KMS-11 (cell line): ENCODE measurements around the gene TIMM8A.

Experiments
- H2AFZ ChIP-seq: fragments of 200-600 bp; sonication (generic); 2 replicates; pipeline ENCODE4 v1.6.1; 2016; ENCODE audit warnings: antibody characterized with exemption, mixed run types, low read depth
- H3K27ac ChIP-seq: fragments of 200-600 bp; sonication (generic); 2 replicates; pipeline ENCODE4 v1.6.1; 2016; ENCODE audit warnings: mild to moderate bottlenecking, mixed run types
- H3K27me3 ChIP-seq: fragments of 200-600 bp; sonication (generic); 2 replicates; pipeline ENCODE4 v1.6.1; 2017; ENCODE audit warnings: mild to moderate bottlenecking, low read depth, mixed run types, moderate library complexity; ENCODE audit not compliant: insufficient read depth
- H3K36me3 ChIP-seq: fragments of 200-600 bp; sonication (generic); 2 replicates; pipeline ENCODE4 v1.6.1; 2017; ENCODE audit warnings: mild to moderate bottlenecking, mixed run types; ENCODE audit not compliant: insufficient read depth
- H3K4me1 ChIP-seq: fragments of 200-600 bp; sonication (generic); 2 replicates; pipeline ENCODE4 v1.6.1; 2016; ENCODE audit warnings: mild to moderate bottlenecking, low read depth, mixed run types; ENCODE audit not compliant: poor library complexity, severe bottlenecking
- H3K4me2 ChIP-seq: fragments of 200-600 bp; sonication (generic); 2 replicates; pipeline ENCODE4 v1.7.0; 2016; ENCODE audit warnings: mild to moderate bottlenecking, mixed run types
- H3K4me3 ChIP-seq: fragments of 200-600 bp; sonication (generic); IDR thresholded peaks from 2 replicates; pipeline ENCODE4 v1.6.1; 2017; ENCODE audit warnings: low read depth, low read length, mixed read lengths; ENCODE audit not compliant: insufficient read depth
- H3K79me2 ChIP-seq: fragments of 200-600 bp; sonication (generic); 2 replicates; pipeline ENCODE4 v1.6.1; 2016; ENCODE audit warnings: low read depth, mixed run types; ENCODE audit not compliant: insufficient read depth
- H3K9ac ChIP-seq: fragments of 200-600 bp; sonication (generic); 2 replicates; pipeline ENCODE4 v1.6.1; 2016; ENCODE audit warnings: mild to moderate bottlenecking, mixed run types
- H4K20me1 ChIP-seq: fragments of 200-600 bp; sonication (generic); 2 replicates; pipeline ENCODE4 v1.6.1; 2016; ENCODE audit warnings: mild to moderate bottlenecking, mixed run types; ENCODE audit not compliant: insufficient read depth
- TF ChIP-seq, protein P1 (sequence below): fragments of 200-600 bp; sonication (generic); conservative IDR thresholded peaks from 2 replicates; pipeline ENCODE4 v1.6.1; 2017; ENCODE audit warnings: low read depth, mild to moderate bottlenecking, antibody characterized with exemption, low read length, moderate library complexity, mixed read lengths

TIMM8A gene

DNA sequence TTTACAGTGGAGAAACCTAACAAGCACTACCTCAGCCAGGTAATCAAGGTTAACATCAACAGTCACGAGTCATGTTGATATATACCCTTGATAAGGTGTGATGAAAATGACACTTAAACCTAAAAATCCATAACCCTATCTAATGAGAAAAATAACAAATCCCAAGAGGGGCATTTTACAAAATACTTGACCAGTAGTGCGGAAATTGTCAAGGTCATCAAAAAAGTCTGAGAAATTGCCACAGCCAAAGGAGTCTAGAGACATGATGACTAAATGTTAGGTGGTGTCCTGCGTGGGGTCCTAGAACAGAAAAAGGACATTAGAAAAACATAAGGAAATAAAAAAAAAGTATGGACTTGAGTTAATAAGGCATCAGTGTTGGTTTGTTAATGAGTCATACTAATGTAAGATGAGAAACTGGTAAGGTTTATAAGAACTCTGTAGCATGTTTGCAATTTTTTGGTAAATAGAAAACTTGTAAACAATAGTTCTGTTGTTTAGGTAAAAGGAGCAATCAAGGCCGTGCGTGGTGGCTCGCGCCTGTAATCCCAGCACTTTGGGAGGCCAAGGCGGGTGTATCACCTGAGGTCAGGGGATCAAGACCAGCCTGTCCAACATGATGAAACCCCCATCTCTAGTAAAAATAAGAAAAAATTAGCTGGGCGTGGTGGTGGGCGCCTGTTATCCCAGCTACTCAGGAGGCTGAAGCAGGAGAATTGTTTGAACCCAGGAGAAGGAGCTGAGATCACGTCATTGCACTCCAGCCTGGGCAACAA is 45.2 kb upstream of the TIMM8A start:
- Histone ChIP-seq H3K9ac (no peak overlapping the region), H3K4me2 (no peak overlapping the region), H3K4me3 (no peak overlapping the region), H3K36me3 (peaks cover 11% of the 10 kb centered on the region; the same call in 1 of the 2 replicates), H3K4me1 (peaks cover 11% of the 10 kb centered on the region), H3K79me2 (peaks cover 27% of the 10 kb centered on the region), H4K20me1 (no peaks in the 10 kb centered on the region), H3K27me3 (no peaks in the 10 kb centered on the region), H2AFZ (no peak overlapping the region), H3K27ac (no peak overlapping the region)
- TF ChIP-seq, protein P1, sequence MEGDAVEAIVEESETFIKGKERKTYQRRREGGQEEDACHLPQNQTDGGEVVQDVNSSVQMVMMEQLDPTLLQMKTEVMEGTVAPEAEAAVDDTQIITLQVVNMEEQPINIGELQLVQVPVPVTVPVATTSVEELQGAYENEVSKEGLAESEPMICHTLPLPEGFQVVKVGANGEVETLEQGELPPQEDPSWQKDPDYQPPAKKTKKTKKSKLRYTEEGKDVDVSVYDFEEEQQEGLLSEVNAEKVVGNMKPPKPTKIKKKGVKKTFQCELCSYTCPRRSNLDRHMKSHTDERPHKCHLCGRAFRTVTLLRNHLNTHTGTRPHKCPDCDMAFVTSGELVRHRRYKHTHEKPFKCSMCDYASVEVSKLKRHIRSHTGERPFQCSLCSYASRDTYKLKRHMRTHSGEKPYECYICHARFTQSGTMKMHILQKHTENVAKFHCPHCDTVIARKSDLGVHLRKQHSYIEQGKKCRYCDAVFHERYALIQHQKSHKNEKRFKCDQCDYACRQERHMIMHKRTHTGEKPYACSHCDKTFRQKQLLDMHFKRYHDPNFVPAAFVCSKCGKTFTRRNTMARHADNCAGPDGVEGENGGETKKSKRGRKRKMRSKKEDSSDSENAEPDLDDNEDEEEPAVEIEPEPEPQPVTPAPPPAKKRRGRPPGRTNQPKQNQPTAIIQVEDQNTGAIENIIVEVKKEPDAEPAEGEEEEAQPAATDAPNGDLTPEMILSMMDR = no peak

DNA sequence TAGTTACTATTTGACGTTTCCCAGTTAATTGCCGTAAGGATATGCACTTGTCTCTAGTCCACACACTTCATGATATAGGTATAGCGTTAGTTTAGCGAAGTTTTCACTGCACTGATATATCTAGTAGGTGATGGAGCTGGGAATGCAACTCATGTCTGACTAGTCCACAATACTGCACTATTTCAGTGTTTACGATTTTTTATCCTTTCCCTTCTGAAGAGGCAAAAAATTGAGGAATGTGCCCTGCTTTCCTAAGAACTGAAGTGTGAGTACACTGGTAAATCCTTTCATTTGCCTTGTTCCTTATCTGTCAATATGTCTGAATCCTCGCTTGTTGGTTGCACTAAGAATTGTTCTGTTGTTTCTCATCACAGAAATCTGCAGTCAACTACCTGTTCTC is 43.3 kb upstream of the TIMM8A start:
- Histone ChIP-seq H3K4me1 (peaks cover 11% of the 10 kb centered on the region), H3K27me3 (no peaks in the 10 kb centered on the region), H3K9ac (peak overlapping the region; percentile 98), H3K79me2 (peaks cover 27% of the 10 kb centered on the region), H3K4me3 (no peak overlapping the region), H3K36me3 (peaks cover 11% of the 10 kb centered on the region; the same call in 1 of the 2 replicates), H3K27ac (peak overlapping the region; percentile 91), H4K20me1 (no peaks in the 10 kb centered on the region), H2AFZ (no peak overlapping the region), H3K4me2 (peak overlapping the region; percentile 68)
- TF ChIP-seq, protein P1 = no peak

DNA sequence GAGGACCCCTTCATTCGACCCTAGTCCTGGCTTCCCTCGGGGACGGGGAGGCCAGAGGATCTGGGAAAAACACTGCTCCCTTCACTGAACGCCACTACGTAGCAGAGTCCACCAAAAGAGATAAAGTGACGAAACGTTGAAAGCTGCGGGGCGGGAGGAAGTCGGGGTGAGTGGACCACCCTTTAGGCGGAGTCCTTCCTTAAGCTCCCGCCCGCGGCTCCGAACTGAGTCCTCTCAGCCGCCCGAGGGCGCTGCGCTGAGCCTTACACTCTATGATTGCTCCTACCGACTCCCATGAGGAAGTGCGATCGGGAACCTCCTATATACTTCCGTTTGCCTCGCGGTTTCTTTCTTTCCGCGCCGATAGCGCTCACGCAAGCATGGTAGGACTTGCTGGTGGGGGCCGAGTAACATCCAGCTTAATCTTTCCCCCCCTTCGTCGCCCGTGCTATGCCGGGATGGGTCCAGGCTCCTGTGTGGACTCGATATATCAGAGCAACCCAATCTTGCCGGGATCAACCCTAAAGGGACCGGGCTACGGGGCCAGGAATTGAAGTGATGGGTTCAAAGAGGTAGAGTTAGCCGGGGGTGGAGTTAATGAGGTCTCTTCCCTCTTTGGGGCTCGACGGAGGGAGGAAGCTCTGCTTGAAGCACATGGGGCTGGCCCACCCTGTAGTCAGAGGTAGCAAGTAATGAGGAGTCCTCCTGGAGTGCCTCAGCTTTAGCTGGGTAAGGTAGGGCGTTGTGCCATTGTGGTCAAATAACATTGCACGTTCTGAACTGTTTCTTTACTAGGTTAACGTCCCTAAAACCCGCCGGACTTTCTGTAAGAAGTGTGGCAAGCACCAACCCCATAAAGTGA is 42.4 kb upstream of the TIMM8A start, which contains the start of gene RPL36A:
TSS of gene RPL36A (plus strand) at position 348 of the 862 bp plus-strand sequence. CDS start at position 381, 33 bp downstream.
- Histone ChIP-seq H3K4me3 (no peak within 1 kb of the TSS), H3K36me3 (peaks cover 11% of the 10 kb centered on the region; the same call in 1 of the 2 replicates), H3K9ac (peak within 1 kb of the TSS; percentile 98), H4K20me1 (no peaks in the 10 kb centered on the region), H3K27me3 (no peaks in the 10 kb centered on the region), H3K27ac (peak within 1 kb of the TSS; percentile 91), H3K4me1 (peaks cover 11% of the 10 kb centered on the region), H3K79me2 (peaks cover 27% of the 10 kb centered on the region), H3K4me2 (peak within 1 kb of the TSS; percentile 68), H2AFZ (peak within 1 kb of the TSS; percentile 91)
- TF ChIP-seq, protein P1 = peak; percentile 37; the same call in 1 of the 2 replicates

DNA sequence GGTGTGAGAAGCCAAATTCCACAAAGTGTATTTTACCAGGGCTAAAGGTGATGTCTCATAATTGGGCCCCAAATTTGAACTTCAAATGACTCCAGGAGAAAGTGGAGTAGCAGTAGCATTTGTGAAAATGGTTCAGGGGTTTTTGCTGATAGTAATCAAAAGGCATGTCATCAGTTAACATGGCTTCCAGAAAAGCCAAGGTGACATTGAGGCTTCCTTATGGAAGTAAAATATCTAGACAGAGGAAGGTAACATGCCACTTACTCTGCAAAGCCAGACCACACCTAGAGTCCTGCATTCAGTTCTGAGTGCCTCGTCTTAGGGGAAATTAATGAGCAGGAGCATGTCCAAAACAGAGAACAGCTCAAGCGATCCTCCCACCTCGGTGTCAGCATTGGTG is 40.1 kb upstream of the TIMM8A start:
- TF ChIP-seq, protein P1 = no peak
- Histone ChIP-seq H3K27ac (no peak overlapping the region), H3K36me3 (peaks cover 11% of the 10 kb centered on the region; the same call in 1 of the 2 replicates), H3K4me1 (peaks cover 14% of the 10 kb centered on the region), H3K4me3 (no peak overlapping the region), H3K27me3 (no peaks in the 10 kb centered on the region), H3K4me2 (no peak overlapping the region), H3K79me2 (peaks cover 24% of the 10 kb centered on the region), H4K20me1 (no peaks in the 10 kb centered on the region), H3K9ac (no peak overlapping the region), H2AFZ (no peak overlapping the region)
